ENCODE measurements around the gene PXYLP1. TPM values are rescaled to one million over a fixed set of nuclear protein-coding genes. Genes with fewer than 3 reads are reported as not detected.

Gene PXYLP1
- total and polyA plus RNA-seq, 9 of the 15 experiments (the other 6 are each of a cell fraction or from before 2014, with no cell fraction given) = 0.80 to 2.9 (median 1.3) TPM

DNA sequence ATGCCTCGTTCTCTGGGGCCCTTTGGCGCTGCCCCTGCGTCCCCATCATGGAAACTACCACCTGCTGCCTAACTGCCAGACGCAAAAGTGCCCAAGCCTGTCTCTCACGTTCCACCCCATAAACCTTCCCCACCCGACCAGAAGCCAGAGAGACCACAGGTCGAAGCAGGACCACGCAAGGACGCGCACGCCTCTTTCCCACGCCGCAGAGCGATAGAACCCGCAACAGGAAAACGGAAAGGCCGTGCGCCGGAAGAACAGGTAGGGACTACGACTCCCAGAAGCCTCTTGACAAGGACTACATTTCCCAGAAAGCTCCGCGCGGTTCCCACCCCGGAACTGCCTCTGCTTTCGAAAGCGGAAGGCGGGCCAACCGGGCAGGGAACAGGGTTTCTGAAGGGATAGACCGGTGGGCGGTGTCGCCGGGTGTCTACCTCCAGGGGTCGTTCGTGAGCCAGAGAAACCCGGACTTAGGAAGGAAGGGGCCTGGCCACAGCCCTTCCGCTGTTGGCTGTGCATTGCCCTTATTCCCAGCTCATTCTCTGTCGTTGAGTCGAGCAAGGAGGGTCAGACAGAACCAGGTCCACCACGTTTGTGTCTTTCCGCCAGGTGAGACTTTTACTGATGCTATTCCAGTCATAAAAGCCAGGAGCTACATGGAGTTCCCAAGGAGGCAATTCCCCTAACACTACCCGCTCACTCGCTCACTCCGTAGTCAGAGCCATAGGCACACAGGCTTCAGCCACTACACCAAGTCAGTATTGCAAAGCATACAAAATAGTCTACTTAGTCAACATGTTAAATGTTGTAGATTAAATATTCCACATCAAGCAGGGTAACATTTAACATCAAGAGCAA is 80.1 kb downstream of the PXYLP1 start (continued):
- TF ChIP-seq SIN3A (IDR thresholded peaks at IDR 0.05; ENCODE audit: borderline replicate concordance in 2 of 2, control insufficient read depth in 1 of 2, low read depth in 2 of 2, low read length in 2 of 2) (peak in 1 of 2 experiments; percentile 55; a peak in 2 of 4 replicates), POLR2A (conservative IDR thresholded peaks at IDR 0.05) (peak; percentile 95), SMARCA4 (IDR thresholded peaks at IDR 0.05) (no peak; the same call in 1 of the 2 replicates), MAZ (CRISPR knock-in tag; conservative IDR thresholded peaks at IDR 0.05 in 1 of 2, IDR thresholded peaks at IDR 0.05 in 1 of 2) (peak; percentile 18 to 90; a peak in 3 of 4 replicates)
- TF ChIP-seq, protein P1, sequence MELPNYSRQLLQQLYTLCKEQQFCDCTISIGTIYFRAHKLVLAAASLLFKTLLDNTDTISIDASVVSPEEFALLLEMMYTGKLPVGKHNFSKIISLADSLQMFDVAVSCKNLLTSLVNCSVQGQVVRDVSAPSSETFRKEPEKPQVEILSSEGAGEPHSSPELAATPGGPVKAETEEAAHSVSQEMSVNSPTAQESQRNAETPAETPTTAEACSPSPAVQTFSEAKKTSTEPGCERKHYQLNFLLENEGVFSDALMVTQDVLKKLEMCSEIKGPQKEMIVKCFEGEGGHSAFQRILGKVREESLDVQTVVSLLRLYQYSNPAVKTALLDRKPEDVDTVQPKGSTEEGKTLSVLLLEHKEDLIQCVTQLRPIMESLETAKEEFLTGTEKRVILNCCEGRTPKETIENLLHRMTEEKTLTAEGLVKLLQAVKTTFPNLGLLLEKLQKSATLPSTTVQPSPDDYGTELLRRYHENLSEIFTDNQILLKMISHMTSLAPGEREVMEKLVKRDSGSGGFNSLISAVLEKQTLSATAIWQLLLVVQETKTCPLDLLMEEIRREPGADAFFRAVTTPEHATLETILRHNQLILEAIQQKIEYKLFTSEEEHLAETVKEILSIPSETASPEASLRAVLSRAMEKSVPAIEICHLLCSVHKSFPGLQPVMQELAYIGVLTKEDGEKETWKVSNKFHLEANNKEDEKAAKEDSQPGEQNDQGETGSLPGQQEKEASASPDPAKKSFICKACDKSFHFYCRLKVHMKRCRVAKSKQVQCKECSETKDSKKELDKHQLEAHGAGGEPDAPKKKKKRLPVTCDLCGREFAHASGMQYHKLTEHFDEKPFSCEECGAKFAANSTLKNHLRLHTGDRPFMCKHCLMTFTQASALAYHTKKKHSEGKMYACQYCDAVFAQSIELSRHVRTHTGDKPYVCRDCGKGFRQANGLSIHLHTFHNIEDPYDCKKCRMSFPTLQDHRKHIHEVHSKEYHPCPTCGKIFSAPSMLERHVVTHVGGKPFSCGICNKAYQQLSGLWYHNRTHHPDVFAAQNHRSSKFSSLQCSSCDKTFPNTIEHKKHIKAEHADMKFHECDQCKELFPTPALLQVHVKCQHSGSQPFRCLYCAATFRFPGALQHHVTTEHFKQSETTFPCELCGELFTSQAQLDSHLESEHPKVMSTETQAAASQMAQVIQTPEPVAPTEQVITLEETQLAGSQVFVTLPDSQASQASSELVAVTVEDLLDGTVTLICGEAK (IDR thresholded peaks at IDR 0.05) = peak; percentile 97
- TF ChIP-seq, protein P1 (CRISPR knock-in tag; IDR thresholded peaks at IDR 0.05) = no peak; the same call in 1 of the 2 replicates
- TF ChIP-seq, protein P2, sequence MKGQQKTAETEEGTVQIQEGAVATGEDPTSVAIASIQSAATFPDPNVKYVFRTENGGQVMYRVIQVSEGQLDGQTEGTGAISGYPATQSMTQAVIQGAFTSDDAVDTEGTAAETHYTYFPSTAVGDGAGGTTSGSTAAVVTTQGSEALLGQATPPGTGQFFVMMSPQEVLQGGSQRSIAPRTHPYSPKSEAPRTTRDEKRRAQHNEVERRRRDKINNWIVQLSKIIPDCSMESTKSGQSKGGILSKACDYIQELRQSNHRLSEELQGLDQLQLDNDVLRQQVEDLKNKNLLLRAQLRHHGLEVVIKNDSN (CRISPR knock-in tag; IDR thresholded peaks at IDR 0.05) = no peak

All from K562 (cell line).